ENCODE measurements around the gene PIP5K1B.

Gene PIP5K1B

DNA sequence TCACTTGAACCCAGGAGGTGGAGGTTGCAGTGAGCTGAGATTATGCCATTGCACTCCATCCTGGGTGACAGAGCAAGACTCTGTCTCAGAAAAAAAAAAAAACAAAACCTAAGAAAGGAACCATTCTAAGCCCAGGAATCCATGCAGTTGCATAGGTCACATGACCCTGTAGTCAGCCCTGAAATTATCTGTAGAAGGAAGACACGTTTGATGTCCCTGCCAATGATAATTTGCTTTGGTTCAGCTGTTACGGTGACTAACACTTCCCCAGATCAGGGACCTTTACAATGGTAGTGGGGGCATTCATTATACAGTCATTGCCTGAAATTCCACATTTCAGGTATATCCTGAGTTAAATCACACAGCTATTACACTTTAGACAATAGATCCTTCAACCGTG lies 258.4 kb downstream of the PIP5K1B start:
- Histone ChIP-seq H4K20me1 (ENCODE audit: insufficient read depth, low read length, poor library complexity, severe bottlenecking) (no peaks in the 10 kb centered on the region), H3K9me3 (ENCODE audit: insufficient read depth, low read depth, low read length) (no peaks in the 10 kb centered on the region), H3K27me3 (ENCODE audit: insufficient read depth, low read length, poor library complexity, severe bottlenecking) (no peaks in the 10 kb centered on the region), H3K9me2 (replicated peaks; ENCODE audit: low read depth, low read length) (no peaks in the 10 kb centered on the region), H3K79me2 (ENCODE audit: insufficient read depth, low read length) (no peaks in the 10 kb centered on the region), H3K4me1 (ENCODE audit: insufficient read depth, low read length, poor library complexity, severe bottlenecking) (peaks cover 9% of the 10 kb centered on the region), H3F3A (ENCODE audit: low read depth) (no peaks in the 10 kb centered on the region), H3K4me3 (ENCODE audit: low read length, poor library complexity, severe bottlenecking) (no peak overlapping the region), H3K36me3 (ENCODE audit: insufficient read depth, low read length) (no peaks in the 10 kb centered on the region), H3K4me2 (ENCODE audit: low read depth, low read length, poor library complexity, severe bottlenecking) (no peak overlapping the region), H2AFZ (ENCODE audit: low read length) (no peak overlapping the region), H3K9ac (ENCODE audit: low read depth, low read length, poor library complexity, severe bottlenecking) (no peak overlapping the region)
- TF ChIP-seq, protein P1, sequence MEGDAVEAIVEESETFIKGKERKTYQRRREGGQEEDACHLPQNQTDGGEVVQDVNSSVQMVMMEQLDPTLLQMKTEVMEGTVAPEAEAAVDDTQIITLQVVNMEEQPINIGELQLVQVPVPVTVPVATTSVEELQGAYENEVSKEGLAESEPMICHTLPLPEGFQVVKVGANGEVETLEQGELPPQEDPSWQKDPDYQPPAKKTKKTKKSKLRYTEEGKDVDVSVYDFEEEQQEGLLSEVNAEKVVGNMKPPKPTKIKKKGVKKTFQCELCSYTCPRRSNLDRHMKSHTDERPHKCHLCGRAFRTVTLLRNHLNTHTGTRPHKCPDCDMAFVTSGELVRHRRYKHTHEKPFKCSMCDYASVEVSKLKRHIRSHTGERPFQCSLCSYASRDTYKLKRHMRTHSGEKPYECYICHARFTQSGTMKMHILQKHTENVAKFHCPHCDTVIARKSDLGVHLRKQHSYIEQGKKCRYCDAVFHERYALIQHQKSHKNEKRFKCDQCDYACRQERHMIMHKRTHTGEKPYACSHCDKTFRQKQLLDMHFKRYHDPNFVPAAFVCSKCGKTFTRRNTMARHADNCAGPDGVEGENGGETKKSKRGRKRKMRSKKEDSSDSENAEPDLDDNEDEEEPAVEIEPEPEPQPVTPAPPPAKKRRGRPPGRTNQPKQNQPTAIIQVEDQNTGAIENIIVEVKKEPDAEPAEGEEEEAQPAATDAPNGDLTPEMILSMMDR (conservative IDR thresholded peaks at IDR 0.05; ENCODE audit: low read length): no peak
- no peak for TF ChIP-seq EZH2phosphoT487 (IDR thresholded peaks at IDR 0.05; ENCODE audit: borderline replicate concordance)

DNA sequence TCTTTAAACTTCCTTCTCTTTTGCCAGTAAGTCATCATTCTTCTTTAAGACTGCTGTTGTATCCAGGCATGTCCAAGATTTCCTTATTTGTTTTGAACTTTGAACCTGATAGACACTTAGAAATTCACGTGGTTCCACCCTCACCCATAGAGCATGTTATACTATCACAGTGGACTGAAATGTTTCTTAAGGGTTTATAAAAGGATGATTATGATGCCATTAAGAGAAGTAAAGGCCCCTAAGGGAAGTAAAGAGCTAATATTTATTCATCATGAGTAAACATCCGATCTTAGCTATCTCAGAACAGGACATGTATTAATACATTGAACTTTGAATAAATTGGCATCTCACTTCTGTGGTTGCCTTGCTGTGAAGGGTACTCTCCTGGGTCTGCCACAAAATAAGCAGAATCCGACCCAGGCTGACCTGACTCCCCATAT lies 259.1 kb downstream of the PIP5K1B start:
- no peaks in the 10 kb centered on the region for H3K79me2 ChIP-seq (ENCODE audit: insufficient read depth, low read length)

DNA sequence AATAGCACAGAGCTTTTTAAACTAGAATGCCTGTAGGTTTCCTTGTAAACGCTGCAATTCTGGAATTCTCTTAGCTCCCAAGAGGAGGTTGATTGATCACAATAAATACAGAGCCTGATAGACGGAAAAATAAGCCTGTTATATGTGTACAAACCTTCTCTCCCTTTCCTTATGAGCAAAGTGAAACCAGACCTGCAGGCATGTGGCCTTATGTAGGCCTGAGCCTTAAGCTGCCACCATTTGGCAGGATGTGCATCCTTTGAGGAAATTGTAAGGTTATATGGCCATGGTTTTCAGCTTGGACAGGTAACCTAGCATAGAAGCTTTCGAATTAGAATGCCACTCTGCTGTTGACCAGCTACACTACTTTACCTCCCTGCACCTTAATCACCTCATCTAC lies 259.7 kb downstream of the PIP5K1B start:
- Histone ChIP-seq H3K9ac (ENCODE audit: low read depth, low read length, poor library complexity, severe bottlenecking) (peak overlapping the region; percentile 29), H3K27me3 (ENCODE audit: insufficient read depth, low read length, poor library complexity, severe bottlenecking) (no peaks in the 10 kb centered on the region), H3K79me2 (ENCODE audit: insufficient read depth, low read length) (no peaks in the 10 kb centered on the region), H3K9me2 (replicated peaks; ENCODE audit: low read depth, low read length) (no peaks in the 10 kb centered on the region), H4K20me1 (ENCODE audit: insufficient read depth, low read length, poor library complexity, severe bottlenecking) (no peaks in the 10 kb centered on the region), H3K36me3 (ENCODE audit: insufficient read depth, low read length) (no peaks in the 10 kb centered on the region), H3K4me1 (ENCODE audit: insufficient read depth, low read length, poor library complexity, severe bottlenecking) (peaks cover 9% of the 10 kb centered on the region), H3K4me3 (ENCODE audit: low read length, poor library complexity, severe bottlenecking) (no peak overlapping the region), H2AFZ (ENCODE audit: low read length) (peak overlapping the region; percentile 73; the same call in 1 of the 2 replicates), H3K4me2 (ENCODE audit: low read depth, low read length, poor library complexity, severe bottlenecking) (no peak overlapping the region), H3K9me3 (ENCODE audit: insufficient read depth, low read depth, low read length) (no peaks in the 10 kb centered on the region), H3F3A (ENCODE audit: low read depth) (no peaks in the 10 kb centered on the region)
- TF ChIP-seq, protein P1 (conservative IDR thresholded peaks at IDR 0.05; ENCODE audit: low read length): no peak
- TF ChIP-seq EZH2phosphoT487 (IDR thresholded peaks at IDR 0.05; ENCODE audit: borderline replicate concordance): no peak

More for the DNA sequence above, 259.1 kb downstream of the PIP5K1B start:
- Histone ChIP-seq H2AFZ (ENCODE audit: low read length) (no peak overlapping the region), H3K27me3 (ENCODE audit: insufficient read depth, low read length, poor library complexity, severe bottlenecking) (no peaks in the 10 kb centered on the region), H3K4me3 (ENCODE audit: low read length, poor library complexity, severe bottlenecking) (no peak overlapping the region), H3K9ac (ENCODE audit: low read depth, low read length, poor library complexity, severe bottlenecking) (peak overlapping the region; percentile 29), H3K4me1 (ENCODE audit: insufficient read depth, low read length, poor library complexity, severe bottlenecking) (peaks cover 9% of the 10 kb centered on the region), H3K9me3 (ENCODE audit: insufficient read depth, low read depth, low read length) (no peaks in the 10 kb centered on the region), H3K9me2 (replicated peaks; ENCODE audit: low read depth, low read length) (no peaks in the 10 kb centered on the region), H3K36me3 (ENCODE audit: insufficient read depth, low read length) (no peaks in the 10 kb centered on the region), H3K4me2 (ENCODE audit: low read depth, low read length, poor library complexity, severe bottlenecking) (no peak overlapping the region), H3F3A (ENCODE audit: low read depth) (no peaks in the 10 kb centered on the region), H4K20me1 (ENCODE audit: insufficient read depth, low read length, poor library complexity, severe bottlenecking) (no peaks in the 10 kb centered on the region)
- TF ChIP-seq, protein P1 (conservative IDR thresholded peaks at IDR 0.05; ENCODE audit: low read length): no peak
- no peak for TF ChIP-seq EZH2phosphoT487 (IDR thresholded peaks at IDR 0.05; ENCODE audit: borderline replicate concordance)

Data from Loucy (cell line).